ENCODE results near the gene ZNF614.

ZNF614 gene

DNA sequence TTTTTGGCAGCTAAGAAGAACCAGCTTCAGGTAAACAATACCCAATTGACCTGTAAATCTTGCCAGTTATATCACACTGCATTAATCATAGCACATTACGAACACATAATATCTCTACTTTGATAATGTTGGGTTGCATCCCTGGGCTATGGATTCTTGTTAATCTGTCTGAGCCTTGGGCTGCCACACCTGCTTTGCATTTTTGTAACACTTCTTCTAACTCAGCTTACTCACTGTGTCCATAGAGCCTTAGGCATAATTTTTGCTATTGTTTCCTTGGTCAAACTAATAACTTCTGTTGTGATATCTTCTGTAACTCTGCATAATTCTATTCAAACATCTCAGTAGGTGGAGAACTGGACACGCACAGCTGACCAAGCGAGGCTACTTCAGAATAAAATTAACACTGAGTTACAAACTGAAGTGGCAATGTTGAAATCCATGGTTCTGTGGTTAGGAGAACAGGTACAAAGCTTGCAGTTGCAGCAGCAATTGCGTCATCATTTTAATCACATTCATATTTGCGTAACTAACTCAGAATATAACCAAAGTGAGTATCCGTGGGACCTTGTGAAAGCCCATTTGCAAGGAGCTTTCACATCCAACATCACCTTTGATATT lies 48.0 kb downstream of the ZNF614 start:
- TF ChIP-seq, protein P1, sequence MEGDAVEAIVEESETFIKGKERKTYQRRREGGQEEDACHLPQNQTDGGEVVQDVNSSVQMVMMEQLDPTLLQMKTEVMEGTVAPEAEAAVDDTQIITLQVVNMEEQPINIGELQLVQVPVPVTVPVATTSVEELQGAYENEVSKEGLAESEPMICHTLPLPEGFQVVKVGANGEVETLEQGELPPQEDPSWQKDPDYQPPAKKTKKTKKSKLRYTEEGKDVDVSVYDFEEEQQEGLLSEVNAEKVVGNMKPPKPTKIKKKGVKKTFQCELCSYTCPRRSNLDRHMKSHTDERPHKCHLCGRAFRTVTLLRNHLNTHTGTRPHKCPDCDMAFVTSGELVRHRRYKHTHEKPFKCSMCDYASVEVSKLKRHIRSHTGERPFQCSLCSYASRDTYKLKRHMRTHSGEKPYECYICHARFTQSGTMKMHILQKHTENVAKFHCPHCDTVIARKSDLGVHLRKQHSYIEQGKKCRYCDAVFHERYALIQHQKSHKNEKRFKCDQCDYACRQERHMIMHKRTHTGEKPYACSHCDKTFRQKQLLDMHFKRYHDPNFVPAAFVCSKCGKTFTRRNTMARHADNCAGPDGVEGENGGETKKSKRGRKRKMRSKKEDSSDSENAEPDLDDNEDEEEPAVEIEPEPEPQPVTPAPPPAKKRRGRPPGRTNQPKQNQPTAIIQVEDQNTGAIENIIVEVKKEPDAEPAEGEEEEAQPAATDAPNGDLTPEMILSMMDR (IDR thresholded peaks at IDR 0.05; ENCODE audit: low read length): no peak
- TF ChIP-seq EZH2 (optimal IDR thresholded peaks at IDR 0.05; ENCODE audit: low read depth, low read length) (no peak), EZH2phosphoT487 (IDR thresholded peaks at IDR 0.05; ENCODE audit: low read length) (no peak)
- Histone ChIP-seq H3K4me3 (ENCODE audit: low read length) (no peak overlapping the region), H3F3A (ENCODE audit: insufficient read depth, low read length) (no peaks in the 10 kb centered on the region), H3K4me2 (ENCODE audit: low read depth, low read length) (no peak overlapping the region), H2AFZ (ENCODE audit: low read length) (no peak overlapping the region), H3K79me2 (ENCODE audit: low read length) (peaks cover 13% of the 10 kb centered on the region), H3K27ac (ENCODE audit: low read length) (no peak overlapping the region), H4K20me1 (ENCODE audit: insufficient read depth, low read length) (no peaks in the 10 kb centered on the region), H3K9me3 (replicated peaks; ENCODE audit: insufficient read depth, low read length) (no peaks in the 10 kb centered on the region; the same call in 1 of the 2 replicates), H3K36me3 (replicated peaks; ENCODE audit: insufficient read depth, low read length) (no peaks in the 10 kb centered on the region), H3K27me3 (replicated peaks; ENCODE audit: insufficient read depth, low read length) (no peaks in the 10 kb centered on the region), H3K4me1 (ENCODE audit: low read length) (no peaks in the 10 kb centered on the region), H3K9me2 (replicated peaks; ENCODE audit: insufficient read depth, low read length) (no peaks in the 10 kb centered on the region), H3K9ac (ENCODE audit: low read length) (no peak overlapping the region)
- DNase-seq: no peak

DNA sequence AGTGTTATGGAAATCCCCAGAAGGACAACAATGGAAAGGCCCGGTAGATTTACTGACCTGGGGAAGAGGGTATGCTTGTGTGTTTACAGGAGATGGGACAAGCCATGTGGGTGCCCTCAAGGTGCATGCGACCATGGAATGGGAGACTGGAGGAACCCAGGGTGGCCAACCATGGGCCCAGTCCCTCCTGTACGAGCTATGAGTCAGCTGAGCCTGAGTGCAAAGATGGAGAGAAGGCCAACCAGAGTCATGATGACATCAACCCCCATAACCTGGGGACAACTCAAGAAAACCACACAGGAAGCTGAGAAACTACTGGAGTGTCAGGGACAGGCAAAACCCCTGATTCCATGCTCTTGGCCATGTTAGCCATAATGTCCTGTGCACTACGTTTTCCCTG lies 49.3 kb downstream of the ZNF614 start:
- no peak for DNase-seq
- Histone ChIP-seq H3K79me2 (ENCODE audit: low read length) (0 out of 2 replicates have a peak, but pooled peaks cover 11% of the 10 kb centered on the region), H3K4me2 (ENCODE audit: low read depth, low read length) (no peak overlapping the region), H3K27me3 (replicated peaks; ENCODE audit: insufficient read depth, low read length) (no peaks in the 10 kb centered on the region), H3K4me1 (ENCODE audit: low read length) (no peaks in the 10 kb centered on the region), H2AFZ (ENCODE audit: low read length) (no peak overlapping the region), H3K27ac (ENCODE audit: low read length) (no peak overlapping the region), H3F3A (ENCODE audit: insufficient read depth, low read length) (no peaks in the 10 kb centered on the region), H3K9me3 (replicated peaks; ENCODE audit: insufficient read depth, low read length) (no peaks in the 10 kb centered on the region; the same call in 1 of the 2 replicates), H3K4me3 (ENCODE audit: low read length) (no peak overlapping the region), H3K36me3 (replicated peaks; ENCODE audit: insufficient read depth, low read length) (peaks cover 4% of the 10 kb centered on the region; the same call in 1 of the 2 replicates), H3K9ac (ENCODE audit: low read length) (no peak overlapping the region), H4K20me1 (ENCODE audit: insufficient read depth, low read length) (no peaks in the 10 kb centered on the region), H3K9me2 (replicated peaks; ENCODE audit: insufficient read depth, low read length) (no peaks in the 10 kb centered on the region)
- TF ChIP-seq EZH2 (optimal IDR thresholded peaks at IDR 0.05; ENCODE audit: low read depth, low read length) (no peak), EZH2phosphoT487 (IDR thresholded peaks at IDR 0.05; ENCODE audit: low read length) (no peak)
- TF ChIP-seq, protein P1 (IDR thresholded peaks at IDR 0.05; ENCODE audit: low read length): no peak

DNA sequence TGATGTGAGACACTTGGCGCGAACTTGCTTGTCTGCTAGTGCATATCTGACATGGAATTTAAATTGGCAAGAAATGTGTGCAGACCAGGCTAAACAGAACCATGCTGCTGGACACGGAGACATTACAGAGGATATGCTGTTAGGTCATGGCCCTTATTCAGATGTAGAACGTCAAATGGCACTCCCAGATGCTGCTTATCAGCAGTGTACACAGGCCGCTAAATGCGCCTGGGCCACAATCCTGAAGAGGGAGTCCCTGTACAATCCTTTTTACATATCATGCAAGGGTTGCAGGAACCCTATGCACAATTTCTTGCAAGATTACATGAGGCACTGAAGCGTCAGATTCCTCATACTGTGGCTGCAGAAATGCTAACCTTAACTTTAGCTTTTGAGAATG lies 50.8 kb downstream of the ZNF614 start:
- no peak for DNase-seq
- no peaks in the 10 kb centered on the region for H4K20me1 ChIP-seq (ENCODE audit: insufficient read depth, low read length)
- H3K36me3 ChIP-seq (replicated peaks; ENCODE audit: insufficient read depth, low read length): peaks cover 8% of the 10 kb centered on the region
- H3K27ac ChIP-seq (ENCODE audit: low read length): no peak overlapping the region
- H2AFZ ChIP-seq (ENCODE audit: low read length): no peak overlapping the region
- H3K27me3 ChIP-seq (replicated peaks; ENCODE audit: insufficient read depth, low read length): no peaks in the 10 kb centered on the region
- H3K4me3 ChIP-seq (ENCODE audit: low read length): no peak overlapping the region
- no peak overlapping the region for H3K4me2 ChIP-seq (ENCODE audit: low read depth, low read length)
- H3F3A ChIP-seq (ENCODE audit: insufficient read depth, low read length): no peaks in the 10 kb centered on the region
- H3K9me2 ChIP-seq (replicated peaks; ENCODE audit: insufficient read depth, low read length): no peaks in the 10 kb centered on the region
- TF ChIP-seq, protein P1 (IDR thresholded peaks at IDR 0.05; ENCODE audit: low read length): no peak
- TF ChIP-seq EZH2 (optimal IDR thresholded peaks at IDR 0.05; ENCODE audit: low read depth, low read length): no peak
- 0 out of 2 replicates have a peak, but pooled peaks cover 3% of the 10 kb centered on the region for H3K79me2 ChIP-seq (ENCODE audit: low read length)
- H3K4me1 ChIP-seq (ENCODE audit: low read length): no peaks in the 10 kb centered on the region
- no peaks in the 10 kb centered on the region; the same call in 1 of the 2 replicates for H3K9me3 ChIP-seq (replicated peaks; ENCODE audit: insufficient read depth, low read length)
- H3K9ac ChIP-seq (ENCODE audit: low read length): no peak overlapping the region

Data from MM.1S (cell line).